ENCODE results near the gene ERG. TPM values are rescaled to one million over a fixed set of nuclear protein-coding genes. Genes with fewer than 3 reads are reported as not detected.

Gene ERG
- total RNA-seq, 1 donor from 2014 or later, result 27.2 TPM

DNA sequence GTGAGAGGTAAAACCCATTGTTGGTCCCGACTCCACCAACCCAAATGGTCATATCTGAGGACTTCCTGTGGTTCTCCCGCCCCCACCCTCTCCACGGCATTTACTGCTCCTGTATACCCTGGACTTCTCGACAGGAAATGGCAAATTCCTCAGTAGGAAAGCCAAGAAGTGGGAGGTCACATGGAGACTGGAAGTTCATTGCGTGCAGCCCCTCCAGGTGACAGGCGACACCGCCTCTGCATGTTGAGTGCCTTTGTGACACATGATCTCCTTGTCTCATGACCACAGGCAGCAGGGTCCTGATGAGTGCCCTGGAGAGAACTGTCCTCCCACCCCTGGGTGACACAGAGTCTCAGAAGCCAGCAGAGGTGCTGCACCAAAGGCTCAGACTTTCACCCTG lies 24.2 kb downstream of the ERG start:
- DNase-seq (ENCODE audit: low spot score), result no peak

DNA sequence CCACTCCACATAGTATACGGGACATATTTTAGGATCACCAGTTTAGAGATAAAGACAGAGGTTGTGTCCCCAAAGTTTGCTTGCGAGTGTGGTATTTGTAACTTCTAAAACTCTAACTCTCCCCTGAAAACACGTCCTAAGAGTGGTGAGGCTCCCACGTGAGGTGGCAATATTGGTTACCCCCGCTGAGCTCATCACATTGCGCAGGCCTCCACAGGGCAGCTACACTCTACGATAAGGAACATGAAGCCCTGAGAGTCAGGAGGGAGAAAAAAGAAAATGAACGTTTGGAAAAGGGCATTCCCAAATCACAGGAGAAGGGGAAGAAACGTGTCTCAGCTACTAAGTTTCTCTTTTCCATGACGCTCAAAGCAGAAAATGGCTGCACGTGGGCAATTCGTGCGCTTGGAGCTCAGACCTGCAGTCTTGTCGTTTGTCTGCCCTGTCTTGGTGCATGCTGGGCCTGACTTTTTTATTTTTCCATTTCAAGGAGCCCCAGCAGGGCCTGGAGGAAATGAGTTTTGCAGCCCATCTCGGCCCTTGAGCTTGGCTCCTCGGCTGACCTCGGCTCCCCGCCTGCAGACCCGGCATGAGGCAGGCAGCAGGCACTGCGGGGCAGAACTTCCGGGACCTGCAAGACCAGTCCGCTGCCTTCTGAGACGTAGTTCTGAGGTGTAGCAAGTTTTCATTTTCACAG lies 25.7 kb downstream of the ERG start:
- no peak for DNase-seq (ENCODE audit: low spot score)

- DNase-seq (ENCODE audit: low spot score), result no peak
Observed at GRCh38 chr21:38471766-38472165, 26.5 kb downstream of the ERG start.

DNA sequence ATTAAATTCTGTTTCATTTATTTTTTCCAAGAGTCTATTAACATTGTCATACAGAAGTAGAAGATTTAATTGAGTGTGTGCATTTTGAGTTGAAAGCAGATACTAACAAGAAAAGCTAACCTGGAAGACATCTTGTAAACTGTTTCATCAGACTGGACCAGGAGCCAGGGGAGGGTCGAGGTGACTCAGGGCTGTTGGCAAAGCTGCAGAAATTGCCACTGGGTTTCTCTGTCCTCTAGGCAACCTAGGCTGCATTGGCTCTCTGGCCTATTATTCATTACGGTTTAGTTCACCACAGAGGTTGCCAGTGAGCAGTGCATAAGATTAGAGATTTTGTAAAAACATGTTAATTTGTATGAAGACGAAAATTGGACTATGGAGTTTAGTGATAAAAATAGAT lies 27.5 kb downstream of the ERG start:
- DNase-seq (ENCODE audit: low spot score), result no peak

- DNase-seq (ENCODE audit: low spot score), result no peak
Observed at GRCh38 chr21:38469642-38470041, 28.6 kb downstream of the ERG start.

- no peak for DNase-seq (ENCODE audit: low spot score)
Observed at GRCh38 chr21:38468989-38469388, 29.3 kb downstream of the ERG start.

DNA sequence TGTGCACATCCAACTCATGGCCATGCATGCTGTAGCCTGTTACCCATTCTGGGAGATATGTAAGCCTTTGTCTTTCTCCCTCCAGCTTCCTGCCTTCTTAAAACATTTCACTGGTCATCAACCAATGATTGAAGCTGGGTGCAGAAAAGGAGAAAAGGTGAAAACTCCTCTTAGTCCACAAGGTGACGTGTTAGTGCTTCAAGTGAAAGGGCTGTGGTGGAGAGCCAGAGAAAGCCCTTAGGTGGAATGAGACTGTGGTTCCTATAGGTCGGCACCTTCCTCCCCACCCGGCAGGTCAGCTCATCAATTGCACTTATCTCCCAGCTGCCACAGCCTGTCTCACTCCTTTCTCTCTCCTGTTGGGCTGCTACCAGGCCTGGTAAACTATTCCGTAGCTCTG lies 30.4 kb downstream of the ERG start:
- DNase-seq (ENCODE audit: low spot score), result no peak

DNA sequence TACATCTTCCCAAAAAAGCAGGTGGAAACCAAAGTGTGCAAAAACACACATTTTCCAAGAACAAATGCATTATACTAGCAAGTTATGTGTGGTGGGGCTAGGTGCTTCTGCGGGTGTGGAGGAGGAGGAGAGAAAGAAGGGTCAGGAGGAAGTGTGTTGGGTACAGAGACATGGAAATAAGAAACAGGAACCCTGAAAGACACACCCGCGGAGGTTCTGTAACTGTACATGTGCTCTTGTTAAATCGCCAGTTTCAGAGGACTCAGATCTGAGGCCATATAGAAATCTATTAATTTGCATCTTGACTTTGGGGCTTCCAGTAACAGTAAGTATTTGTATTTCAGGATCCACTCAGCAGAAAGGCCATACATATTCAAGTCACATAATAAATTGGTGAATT lies 30.9 kb downstream of the ERG start:
- no peak for DNase-seq (ENCODE audit: low spot score)

DNA sequence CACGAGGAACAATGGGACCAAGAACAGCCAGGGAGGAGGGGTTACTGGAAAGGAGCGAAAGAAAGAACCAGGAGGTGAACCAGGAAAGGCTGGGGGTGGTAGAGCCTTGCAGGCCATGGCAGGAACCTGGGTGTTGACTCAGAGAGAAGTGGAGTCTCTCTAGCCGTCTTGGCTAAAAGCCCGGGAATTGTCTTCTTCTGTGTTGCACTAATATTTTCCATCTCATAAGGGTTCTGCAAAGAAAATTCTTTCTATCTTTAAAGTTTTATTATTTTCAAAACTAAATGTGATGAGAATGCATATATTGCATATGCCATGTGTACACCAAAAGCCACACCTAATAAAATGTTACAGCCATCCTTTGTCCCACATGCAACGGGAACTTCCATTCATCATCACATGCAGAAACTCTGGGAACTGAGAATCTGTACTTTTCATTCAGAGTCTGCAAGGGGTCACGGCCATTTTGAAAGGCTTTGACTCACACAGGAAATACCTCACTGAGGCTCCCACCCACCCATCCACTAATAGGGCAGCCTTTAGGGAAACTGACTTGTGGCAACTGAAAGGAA lies 38.0 kb downstream of the ERG start:
- DNase-seq (ENCODE audit: low spot score), result peak; percentile 74

GRCh38 chr21:38459490-38459889 lies 38.8 kb downstream of the ERG start:
- no peak for DNase-seq (ENCODE audit: low spot score)

GRCh38 chr21:38455403-38455802 lies 42.9 kb downstream of the ERG start:
- DNase-seq (ENCODE audit: low spot score), result no peak

DNA sequence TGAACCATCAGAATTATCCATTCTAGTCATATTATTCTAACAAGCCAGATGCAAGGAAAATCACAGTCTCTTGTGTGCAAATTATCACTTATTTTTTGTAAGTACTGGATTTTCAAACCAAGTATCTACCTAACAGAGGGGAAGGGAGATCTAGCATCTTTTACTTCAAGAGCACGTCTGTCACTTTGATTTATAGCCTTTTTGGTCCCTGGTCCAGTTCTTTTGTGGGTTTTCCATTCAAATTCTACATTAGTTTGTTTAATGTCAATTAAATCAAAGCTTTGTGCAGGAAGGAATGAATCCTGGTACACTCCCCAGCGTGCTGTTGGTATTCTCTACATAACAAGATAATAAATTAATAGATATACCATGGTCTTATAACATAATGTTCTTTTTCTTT lies 43.6 kb downstream of the ERG start:
- DNase-seq (ENCODE audit: low spot score), result no peak

GRCh38 chr21:38454161-38454560 lies 44.1 kb downstream of the ERG start:
- no peak for DNase-seq (ENCODE audit: low spot score)

- no peak for DNase-seq (ENCODE audit: low spot score)
Observed at GRCh38 chr21:38448671-38449385, 49.4 kb downstream of the ERG start.

- no peak for DNase-seq (ENCODE audit: low spot score)
Observed at GRCh38 chr21:38447611-38448010, 50.7 kb downstream of the ERG start.

- DNase-seq (ENCODE audit: low spot score), result no peak
Observed at GRCh38 chr21:38444691-38445090, 53.6 kb downstream of the ERG start.

GRCh38 chr21:38443110-38443509 lies 55.2 kb downstream of the ERG start:
- no peak for DNase-seq (ENCODE audit: low spot score)

GRCh38 chr21:38441153-38441552 lies 57.1 kb downstream of the ERG start:
- DNase-seq (ENCODE audit: low spot score), result no peak

GRCh38 chr21:38440746-38441145 lies 57.5 kb downstream of the ERG start:
- DNase-seq (ENCODE audit: low spot score), result no peak

DNA sequence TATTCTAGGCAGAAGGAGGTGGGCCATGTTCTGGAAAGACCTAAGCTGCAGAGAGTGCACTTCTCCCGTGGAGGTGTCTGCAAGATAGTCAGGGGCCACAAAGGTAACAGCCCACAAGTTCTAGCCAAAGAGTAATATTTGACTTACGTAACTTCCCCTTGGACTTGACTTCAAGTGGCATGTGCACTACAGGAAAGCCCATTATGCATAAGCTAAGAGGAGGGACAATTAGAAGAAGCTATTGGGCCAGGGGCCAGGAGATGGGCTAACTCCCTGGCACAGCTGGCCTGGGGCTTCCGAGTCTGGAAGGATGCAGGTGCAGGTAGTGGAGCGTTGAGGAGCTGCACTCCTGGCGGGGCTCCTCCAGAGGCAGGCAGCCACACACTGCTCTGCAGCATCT lies 58.3 kb downstream of the ERG start:
- no peak for DNase-seq (ENCODE audit: low spot score)

DNA sequence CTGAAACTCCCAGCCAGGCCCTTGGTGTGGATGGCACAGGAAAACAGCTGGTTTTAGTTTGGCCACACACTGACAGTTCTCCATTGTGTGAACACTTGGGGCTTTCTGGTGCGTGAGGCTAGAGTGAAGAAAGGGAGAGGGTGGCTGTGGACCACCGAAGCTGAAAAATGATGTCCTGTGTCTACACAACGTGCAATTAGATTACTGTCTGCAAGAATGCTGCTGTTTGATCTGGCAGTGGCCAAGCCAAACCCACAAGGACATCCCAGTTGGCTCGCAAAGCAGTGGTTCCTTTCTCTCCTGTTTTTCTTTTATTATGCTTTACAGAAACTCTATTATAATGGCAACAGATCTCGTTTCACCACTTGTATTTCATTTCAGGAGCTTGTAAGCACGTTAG lies 58.9 kb downstream of the ERG start:
- no peak for DNase-seq (ENCODE audit: low spot score)

DNA sequence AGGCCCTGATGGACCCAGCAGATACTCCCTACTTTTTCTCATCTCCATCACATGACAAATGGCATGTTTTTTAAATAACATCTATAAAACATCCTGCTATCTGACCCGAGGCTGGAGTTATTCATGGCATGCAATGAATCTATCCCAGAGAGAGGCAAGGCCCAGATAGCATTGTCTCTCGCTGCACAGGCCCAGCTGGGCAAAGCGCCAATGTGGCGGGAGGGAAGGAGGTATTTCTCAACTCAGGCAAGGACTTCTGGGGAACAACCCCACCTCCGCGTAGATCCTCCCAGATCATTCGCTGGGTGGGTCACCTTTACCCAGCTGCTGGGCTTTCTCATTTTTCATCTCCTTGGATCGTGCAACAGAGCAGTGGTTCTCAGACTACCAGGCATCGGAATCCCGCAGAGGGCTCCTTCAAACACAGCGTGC lies 59.8 kb downstream of the ERG start:
- no peak for DNase-seq (ENCODE audit: low spot score)

DNA sequence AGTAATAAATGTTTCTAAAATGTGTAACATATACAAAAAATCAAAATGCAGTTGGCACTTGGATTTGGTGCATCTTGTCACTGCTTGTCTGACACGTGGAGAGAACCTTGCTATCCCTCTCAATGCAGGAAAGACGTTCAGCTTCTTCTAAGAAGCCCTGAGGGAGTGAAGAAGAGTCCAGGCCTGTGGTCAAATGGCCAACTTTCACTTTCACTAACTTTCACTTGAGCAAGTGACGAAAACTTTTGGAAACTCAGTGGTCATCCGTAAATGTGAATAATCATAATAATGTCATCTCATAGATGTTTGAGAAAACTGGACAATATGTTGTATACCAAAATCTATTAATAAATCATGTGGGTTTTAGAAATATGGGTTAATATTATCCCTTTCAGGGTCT lies 61.9 kb downstream of the ERG start:
- no peak for DNase-seq (ENCODE audit: low spot score)

Measured in ureter (tissue), 1 donor.